Measurements from ENCODE around the gene NDUFB4.
"Not testable (repeated sequence)": the region's sequence is repeated elsewhere in the genome, so short reads cannot be mapped to it uniquely, and the experiment has no call there.

NDUFB4 gene

GRCh38 chr3:120637851-120638559 lies 41.9 kb downstream of the NDUFB4 start:
- peak; percentile 37 for DNase-seq (ENCODE audit: low read depth)

GRCh38 chr3:120638820-120639219 lies 42.7 kb downstream of the NDUFB4 start:
- not testable (repeated sequence) for DNase-seq (ENCODE audit: low read depth)

GRCh38 chr3:120640231-120640630 lies 44.1 kb downstream of the NDUFB4 start:
- no peak for DNase-seq (ENCODE audit: low read depth)

- no peak for DNase-seq (ENCODE audit: low read depth)
Observed at GRCh38 chr3:120641696-120642246, 45.6 kb downstream of the NDUFB4 start.

- peak; percentile 85 for DNase-seq (ENCODE audit: low read depth)
Observed at GRCh38 chr3:120642368-120642948, 46.3 kb downstream of the NDUFB4 start.

GRCh38 chr3:120645083-120645845 lies 49.1 kb downstream of the NDUFB4 start:
- no peak for DNase-seq (ENCODE audit: low read depth)

- DNase-seq (ENCODE audit: low read depth), result no peak
Observed at GRCh38 chr3:120646771-120647432, 50.8 kb downstream of the NDUFB4 start.

GRCh38 chr3:120648290-120648689 lies 52.2 kb downstream of the NDUFB4 start:
- DNase-seq (ENCODE audit: low read depth), result no peak

- DNase-seq (ENCODE audit: low read depth), result no peak
Observed at GRCh38 chr3:120649830-120650233, 53.7 kb downstream of the NDUFB4 start.

- peak; percentile 48 for DNase-seq (ENCODE audit: low read depth)
Observed at GRCh38 chr3:120650311-120650710, 54.2 kb downstream of the NDUFB4 start.

Data from iris pigment epithelial cell (primary cell).